GM12878 (cell line): ENCODE measurements around the gene SATB2. TPM values are rescaled to one million over a fixed set of nuclear protein-coding genes. Genes with fewer than 3 reads are reported as not detected.

Experiments
- ATAC-seq: fragments of 200-7000 bp; cut with Tn5 transposase; 3 replicates; pipeline ENCODE4 v1.9.1; 2020; ENCODE audit warnings: mild to moderate bottlenecking, moderate library complexity
- BruUV-seq: library from RNA; stranded (reverse); fragments of 400-500 nt; replicated peaks from 2 replicates; lab custom pipeline; 2021; lab: Mats Ljungman, UMichigan
- CTCF ChIA-PET: fragments of 300-600 bp; sonication (Branson Sonifier 250); formaldehyde crosslinking; extraction: SDS; loops from one replicate; lab custom pipeline; 2021; ENCODE audit warnings: inconsistent platforms; lab: Yijun Ruan, JAX
- POLR2A ChIA-PET: fragments of 350-600 bp; formaldehyde crosslinking; extraction: SDS; loops from one replicate; lab custom pipeline; 2021; ENCODE audit warnings: inconsistent platforms; lab: Charles Lee
- RAD21 ChIA-PET: fragments of 300-600 bp; sonication (Branson Sonifier 250); formaldehyde crosslinking; loops from one replicate; lab custom pipeline; 2023; ENCODE audit warnings: antibody characterized with exemption; ENCODE audit not compliant: unreplicated experiment; lab: Charles Lee
- SMC1A ChIA-PET: fragments of 300-600 bp; sonication (Branson Sonifier 250); formaldehyde crosslinking; loops from one replicate; lab custom pipeline; 2023; ENCODE audit not compliant: unreplicated experiment, uncharacterized antibody; lab: Charles Lee
- DNase-seq: peaks from one replicate; pipeline ENCODE4 v3.0.0-alpha.2; 2011; ENCODE audit warnings: low read depth, low spot score
- FAIRE-seq: peaks from 3 replicates; lab custom pipeline; 2011; peaks lifted over from hg19 to GRCh38; lab: Jason Lieb, UNC
- H2AFZ ChIP-seq: 2 replicates; pipeline ENCODE4 v1.6.0; 2011; ENCODE audit warnings: low read depth, low read length, control low read depth; ENCODE audit not compliant: control insufficient read depth
- H3K27ac ChIP-seq: 2 replicates; pipeline ENCODE4 v1.5.1; 2011; ENCODE audit warnings: control low read depth; ENCODE audit not compliant: control insufficient read depth, insufficient read depth
- H3K27me3 ChIP-seq, 2 experiments: replicated peaks in 1 of 2; 2 replicates each; pipeline versions ENCODE4 v1.6.0 to v1.6.1; 2011; ENCODE audit warnings: low read length in 1 of 2; ENCODE audit not compliant: control insufficient read depth in 2 of 2, insufficient read depth in 2 of 2
- H3K36me3 ChIP-seq, 2 experiments: 2 replicates each; pipeline ENCODE4 v1.5.1; 2011; ENCODE audit warnings: low read length in 1 of 2; ENCODE audit not compliant: control insufficient read depth in 2 of 2, insufficient read depth in 2 of 2
- H3K4me1 ChIP-seq: 2 replicates; pipeline ENCODE4 v1.6.1; 2011; ENCODE audit warnings: mild to moderate bottlenecking, low read length, moderate library complexity, mixed read lengths; ENCODE audit not compliant: control insufficient read depth, insufficient read depth
- H3K4me2 ChIP-seq: 2 replicates; pipeline ENCODE4 v1.6.0; 2011; ENCODE audit warnings: control low read depth; ENCODE audit not compliant: control insufficient read depth, insufficient read depth
- H3K4me3 ChIP-seq: fragments of 200-600 bp; sonication (generic); 2 replicates; pipeline ENCODE4 v1.5.1; 2016
- H3K79me2 ChIP-seq: 2 replicates; pipeline ENCODE4 v1.6.0; 2011; ENCODE audit warnings: low read length; ENCODE audit not compliant: control insufficient read depth, insufficient read depth
- H3K9ac ChIP-seq: 2 replicates; pipeline ENCODE4 v1.8.0; 2011; ENCODE audit warnings: low read length, control low read depth, mixed read lengths; ENCODE audit not compliant: control insufficient read depth, insufficient read depth
- H3K9me3 ChIP-seq: replicated peaks from 3 replicates; pipeline ENCODE4 v1.5.1; 2011; ENCODE audit warnings: mild to moderate bottlenecking, low read length; ENCODE audit not compliant: control insufficient read depth, insufficient read depth
- H4K20me1 ChIP-seq: 2 replicates; pipeline ENCODE4 v1.6.0; 2011; ENCODE audit not compliant: control insufficient read depth, insufficient read depth
- BCLAF1 ChIP-seq: fragments of 450-650 bp; IDR thresholded peaks from 2 replicates; pipeline ENCODE4 v1.6.1; 2017; ENCODE audit warnings: antibody characterized with exemption, mild to moderate bottlenecking, moderate library complexity
- CHD4 ChIP-seq: fragments of 200-600 bp; sonication (generic); IDR thresholded peaks from 2 replicates; pipeline ENCODE4 v1.6.1; 2016; ENCODE audit warnings: mild to moderate bottlenecking
- FOS ChIP-seq: IDR thresholded peaks from 3 replicates; pipeline ENCODE4 v1.6.1; 2011; ENCODE audit warnings: borderline replicate concordance; ENCODE audit not compliant: insufficient read length; ENCODE audit errors: extremely low read depth
- LARP7 ChIP-seq: fragments of 450-650 bp; IDR thresholded peaks from 2 replicates; pipeline ENCODE4 v1.6.1; 2017; ENCODE audit warnings: mild to moderate bottlenecking
- MXI1 ChIP-seq: fragments of 150-350 bp; IDR thresholded peaks from 2 replicates; pipeline ENCODE4 v1.6.1; 2011; ENCODE audit warnings: low read depth, mild to moderate bottlenecking, inconsistent platforms, low read length, improper control_type of control experiment
- MYB ChIP-seq: fragments of 150-350 bp; IDR thresholded peaks from 2 replicates; pipeline ENCODE4 v1.6.1; 2014; ENCODE audit warnings: mild to moderate bottlenecking, low read depth, low read length, borderline replicate concordance
- MYC ChIP-seq: IDR thresholded peaks from 2 replicates; pipeline ENCODE4 v1.6.1; 2011; ENCODE audit warnings: mild to moderate bottlenecking, low read length, moderate library complexity, inconsistent platforms; ENCODE audit not compliant: insufficient read depth, insufficient replicate concordance, insufficient read length, severe bottlenecking
- PBX3 ChIP-seq: IDR thresholded peaks from 2 replicates; pipeline ENCODE4 v1.6.1; 2011; ENCODE audit warnings: mild to moderate bottlenecking, low read depth, low read length, moderate library complexity; ENCODE audit not compliant: insufficient replicate concordance
- PML ChIP-seq: IDR thresholded peaks from 2 replicates; pipeline ENCODE4 v1.6.1; 2012; ENCODE audit warnings: low read length, inconsistent platforms
- WRNIP1 ChIP-seq: IDR thresholded peaks from 2 replicates; pipeline ENCODE4 v1.6.1; 2011; ENCODE audit warnings: low read depth, low read length, improper control_type of control experiment, borderline replicate concordance
- WGBS: methylation state at CpG from one replicate; pipeline ENCODE4 v1.1.6; 2016; ENCODE audit warnings: low lambda C conversion rate; ENCODE audit not compliant: insufficient replicate concordance, insufficient coverage; ENCODE audit errors: missing lambda C conversion rate; 5-methylcytosine and 5-hydroxymethylcytosine counted together
- in situ Hi-C: fragments of 300-500 bp; cut with MboI; formaldehyde crosslinking; loops from 9 replicates; pipeline ENCODE4 v1.14.3; 2018; ENCODE audit warnings: mixed read lengths
- intact Hi-C: fragments of 100-400 bp; cut with micrococcal nuclease; formaldehyde crosslinking; loops from one replicate; pipeline ENCODE4 v1.14.2; 2022; ENCODE audit not compliant: unreplicated experiment
- polyA plus RNA-seq, 11 experiments: library from polyadenylated mRNA; depleted of rRNA in 4 of 11; unstranded in 6 of 11; stranded (reverse) in 5 of 11; fragments of >200 nt; fragmentation: Nextera tagmentation in 4 of 11; fragmentation: Illumina TruSeq in 1 of 11; extraction: Ambion mirVana in 4 of 11; extraction: Trizol in 1 of 11; gene quantifications; 1 replicate in 1 of 11; 2 replicates in 10 of 11; pipeline versions ENCODE4 v1.2.1 to v1.2.3, GENCODE V29; 2011 to 2016; ENCODE audit warnings: inconsistent platforms in 2 of 11, missing spikeins in 2 of 11, low read depth in 1 of 11
- total RNA-seq, 4 experiments: library from RNA; depleted of rRNA in 3 of 4; stranded (reverse); fragments of >200 nt in 3 of 4; fragmentation: Illumina TruSeq in 1 of 4; extraction: Trizol in 1 of 4; gene quantifications; 2 replicates each; pipeline versions ENCODE4 v1.2.1 to v1.2.3, GENCODE V29; 2013 to 2021

Gene SATB2
- total and polyA plus RNA-seq, 10 of the 15 experiments (the other 5 are each of a cell fraction or from before 2014, with no cell fraction given): 0.03 to 0.56 (median 0.08) TPM; not detected in 3

GRCh38 chr2:199439542-199439941 lies 18.2 kb downstream of the SATB2 start:
- H3K36me3 ChIP-seq: no peaks in the 10 kb centered on the region
- intact Hi-C loops (no loop called here), in situ Hi-C loops (no loop called here)
- no peaks in the 10 kb centered on the region for H3K9me3 ChIP-seq
- RAD21 ChIA-PET: no interaction called here
- no peak overlapping the region for H3K4me2 ChIP-seq
- H3K79me2 ChIP-seq: no peaks in the 10 kb centered on the region
- H3K27ac ChIP-seq: no peak overlapping the region
- H3K4me3 ChIP-seq: no peak overlapping the region
- CTCF ChIA-PET: interaction anchor here (1.4 kb wide), 1 partner anchor 782 kb away, joined by 3 read pairs; no protein-coding TSS in a partner anchor
- SMC1A ChIA-PET: no interaction called here
- WGBS: 2% methylated on average over 5 of the region's 5 CpGs
- H3K27me3 ChIP-seq: no peaks in the 10 kb centered on the region
- ATAC-seq (no peak), FAIRE-seq (no peak), DNase-seq (no peak)
- no peak overlapping the region for H2AFZ ChIP-seq
- H4K20me1 ChIP-seq: no peaks in the 10 kb centered on the region
- no TSS peak for BruUV-seq
- H3K9ac ChIP-seq: no peak overlapping the region
- TF ChIP-seq MYB: no peak
- no peak for TF ChIP-seq MXI1
- no peak for TF ChIP-seq PBX3
- no peak for TF ChIP-seq PML
- TF ChIP-seq BCLAF1: no peak
- TF ChIP-seq CHD4: no peak
- TF ChIP-seq WRNIP1: no peak
- TF ChIP-seq FOS: no peak
- TF ChIP-seq LARP7: no peak
- no peak for TF ChIP-seq MYC
- TF ChIP-seq, all 136 proteins: peak for 0
- POLR2A ChIA-PET: no interaction called here
- H3K4me1 ChIP-seq: no peaks in the 10 kb centered on the region
